Erythroblast (primary cell): ENCODE measurements around the gene CYP2B6.

Experiments
- GATA1 ChIP-seq: IDR thresholded peaks from 2 replicates; pipeline ENCODE4 v1.6.1; 2011; ENCODE audit warnings: low read depth, mild to moderate bottlenecking, control low read depth, low read length, moderate library complexity
- POLR2A ChIP-seq: IDR thresholded peaks from 2 replicates; pipeline ENCODE4 v1.6.1; 2011; ENCODE audit warnings: mild to moderate bottlenecking, low read length

DNA sequence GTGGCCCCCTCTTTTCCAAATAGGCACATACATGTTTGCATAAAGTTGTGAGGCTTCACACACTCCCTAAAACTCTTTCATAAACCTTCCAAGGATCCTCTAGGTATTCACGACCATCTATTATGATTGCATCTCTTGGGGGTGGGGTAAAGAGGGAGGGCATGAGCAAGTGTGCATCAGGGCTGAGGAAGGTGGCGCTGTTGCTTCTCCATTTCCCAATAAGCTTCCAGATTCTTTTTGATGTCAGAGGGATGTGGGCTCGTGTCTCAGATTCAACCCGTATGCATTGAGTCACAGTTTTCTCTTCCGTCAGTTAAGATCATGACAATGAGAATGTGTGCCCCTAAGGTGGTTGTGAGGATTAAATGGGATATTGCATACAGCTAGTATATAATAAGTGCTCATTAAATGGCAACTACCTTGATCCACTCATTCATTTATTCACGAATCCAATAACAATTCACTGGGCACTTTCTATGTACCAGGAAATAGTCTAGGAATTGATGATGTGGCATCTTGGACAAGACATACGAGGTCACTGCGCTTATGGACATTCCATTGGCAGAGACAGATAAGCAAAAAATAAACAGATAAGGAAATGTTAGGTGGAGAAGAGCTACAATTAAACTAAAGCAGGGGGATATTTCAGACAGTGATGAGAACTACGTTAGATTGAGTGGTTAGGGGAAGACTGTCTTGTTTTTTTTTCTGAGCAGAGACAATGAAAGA lies 10.3 kb downstream of the CYP2B6 start:
- no peak for TF ChIP-seq POLR2A
- TF ChIP-seq GATA1, result no peak
